Lower leg skin (tissue), 3 donors: Measurements from ENCODE around the gene GABBR2.

Experiments used
- CTCF ChIP-seq, 3 donors: fragments of 450-650 bp; IDR thresholded peaks; one replicate each; pipeline ENCODE4 v1.5.1; 2016; ENCODE audit warnings: antibody characterized with exemption in 3 of 3, mild to moderate bottlenecking in 3 of 3, moderate library complexity in 2 of 3
- POLR2A ChIP-seq, 2 donors: fragments of 450-650 bp; IDR thresholded peaks; one replicate each; pipeline ENCODE4 v1.6.1; 2016 to 2017; ENCODE audit warnings: antibody characterized with exemption in 2 of 2, mild to moderate bottlenecking in 1 of 2, moderate library complexity in 1 of 2

- TF ChIP-seq POLR2A (IDR thresholded peaks at IDR 0.05), result no peak
- TF ChIP-seq CTCF (IDR thresholded peaks at IDR 0.05), result no peak
These were observed 345.1 kb downstream of the GABBR2 start for GRCh38 chr9:98363644-98364043.
